ENCODE results near the gene COBL.

The COBL gene

GRCh38 chr7:51141451-51142003 lies 175.1 kb downstream of the COBL start:
- DNase-seq (ENCODE audit: low spot score) = peak; percentile 77

GRCh38 chr7:51140199-51141164 lies 176.1 kb downstream of the COBL start:
- DNase-seq (ENCODE audit: low spot score) = no peak

- no peak for DNase-seq (ENCODE audit: low spot score)
Observed at GRCh38 chr7:51139796-51140195, 176.8 kb downstream of the COBL start.

- DNase-seq (ENCODE audit: low spot score) = no peak
Observed at GRCh38 chr7:51138123-51139085, 178.2 kb downstream of the COBL start.

- DNase-seq (ENCODE audit: low spot score) = no peak
Observed at GRCh38 chr7:51135576-51135975, 181.0 kb downstream of the COBL start.

GRCh38 chr7:51134013-51134441 lies 182.6 kb downstream of the COBL start:
- DNase-seq (ENCODE audit: low spot score) = no peak

GRCh38 chr7:51132661-51133060 lies 183.9 kb downstream of the COBL start:
- no peak for DNase-seq (ENCODE audit: low spot score)

GRCh38 chr7:51129527-51130472 lies 186.8 kb downstream of the COBL start:
- no peak for DNase-seq (ENCODE audit: low spot score)

- DNase-seq (ENCODE audit: low spot score) = no peak
Observed at GRCh38 chr7:51128545-51129435, 187.8 kb downstream of the COBL start.

- DNase-seq (ENCODE audit: low spot score) = no peak
Observed at GRCh38 chr7:51127618-51127904, 189.0 kb downstream of the COBL start.

- DNase-seq (ENCODE audit: low spot score) = no peak
Observed at GRCh38 chr7:51126813-51127617, 189.6 kb downstream of the COBL start.

- no peak for DNase-seq (ENCODE audit: low spot score)
Observed at GRCh38 chr7:51126324-51126723, 190.3 kb downstream of the COBL start.

- no peak for DNase-seq (ENCODE audit: low spot score)
Observed at GRCh38 chr7:51124321-51124720, 192.3 kb downstream of the COBL start.

GRCh38 chr7:51123322-51124019 lies 193.1 kb downstream of the COBL start:
- DNase-seq (ENCODE audit: low spot score) = peak; percentile 92

GRCh38 chr7:51121931-51122425 lies 194.6 kb downstream of the COBL start:
- no peak for DNase-seq (ENCODE audit: low spot score)

- no peak for DNase-seq (ENCODE audit: low spot score)
Observed at GRCh38 chr7:51121036-51121790, 195.4 kb downstream of the COBL start.

GRCh38 chr7:51118628-51119027 lies 198.0 kb downstream of the COBL start:
- DNase-seq (ENCODE audit: low spot score) = no peak

GRCh38 chr7:51114501-51114900 lies 202.1 kb downstream of the COBL start:
- DNase-seq (ENCODE audit: low spot score) = no peak
